ENCODE results near the gene KLRF1.
"Not testable (repeated sequence)": the region's sequence is repeated elsewhere in the genome, so short reads cannot be mapped to it uniquely, and the experiment has no call there.

KLRF1 gene

DNA sequence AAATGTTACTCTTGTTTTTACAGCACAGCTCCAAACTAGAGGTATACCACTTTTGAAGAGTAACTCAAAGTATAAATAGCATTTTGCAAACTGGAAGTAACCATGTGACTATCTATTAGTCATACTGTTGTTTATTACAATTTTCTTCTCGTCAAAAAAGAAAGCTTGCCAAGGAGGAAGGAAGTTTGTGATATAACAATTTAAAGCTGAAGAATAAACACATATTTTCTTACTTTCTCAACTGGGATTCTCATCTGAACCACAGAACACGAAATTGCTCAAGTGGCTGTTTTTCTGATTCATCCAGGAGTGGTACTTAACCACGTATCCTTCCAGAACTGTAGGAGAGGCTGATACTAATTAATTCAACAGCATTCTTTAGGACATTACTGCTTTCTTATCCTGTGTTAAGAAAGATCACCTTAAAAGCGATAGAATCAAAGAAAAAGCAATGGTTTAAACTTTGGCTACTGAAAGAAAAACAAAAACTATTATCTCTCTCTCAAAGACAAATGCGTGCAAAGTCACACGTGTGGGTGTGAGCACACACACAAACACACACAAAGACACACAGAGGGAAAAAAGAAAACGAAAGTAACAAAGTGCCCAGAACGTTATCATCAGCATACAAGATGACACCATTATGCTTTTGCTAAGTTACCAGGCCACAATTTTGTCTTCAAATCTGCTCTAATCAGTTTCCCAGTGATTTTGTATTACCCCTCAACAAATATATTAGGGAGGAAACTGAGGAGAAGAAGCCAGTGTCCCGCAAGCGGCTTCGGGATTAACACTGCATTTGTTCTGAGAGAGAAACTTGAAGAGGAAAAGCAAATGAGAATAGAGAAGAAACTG is 42.3 kb downstream of the KLRF1 start, which contains the start of gene CLEC2B:
CLEC2B (minus strand) TSS at position 48 of the 855 bp plus-strand sequence.
- in situ Hi-C loops (cut with HindIII; ENCODE audit: low sequenced_read_pairs): no loop called here
- peak; percentile 34 for DNase-seq (ENCODE audit: low read depth)
- no peak for TF ChIP-seq CTCF (IDR thresholded peaks at IDR 0.05; ENCODE audit: low read depth, low read length, missing control alignments)
- H3K4me3 ChIP-seq (ENCODE audit: low read depth, low read length): peak within 1 kb of the TSS; percentile 33

GRCh38 chr12:9870286-9870866 is 43.1 kb downstream of the KLRF1 start:
- in situ Hi-C loops (cut with HindIII; ENCODE audit: low sequenced_read_pairs): no loop called here
- no peak overlapping the region for H3K4me3 ChIP-seq (ENCODE audit: low read depth, low read length)
- no peak for TF ChIP-seq CTCF (IDR thresholded peaks at IDR 0.05; ENCODE audit: low read depth, low read length, missing control alignments)
- no peak for DNase-seq (ENCODE audit: low read depth)

GRCh38 chr12:9872162-9872561 is 44.9 kb downstream of the KLRF1 start:
- no peak for TF ChIP-seq CTCF (IDR thresholded peaks at IDR 0.05; ENCODE audit: low read depth, low read length, missing control alignments)
- H3K4me3 ChIP-seq (ENCODE audit: low read depth, low read length): no peak overlapping the region
- in situ Hi-C loops (cut with HindIII; ENCODE audit: low sequenced_read_pairs): no loop called here
- no peak for DNase-seq (ENCODE audit: low read depth)

DNA sequence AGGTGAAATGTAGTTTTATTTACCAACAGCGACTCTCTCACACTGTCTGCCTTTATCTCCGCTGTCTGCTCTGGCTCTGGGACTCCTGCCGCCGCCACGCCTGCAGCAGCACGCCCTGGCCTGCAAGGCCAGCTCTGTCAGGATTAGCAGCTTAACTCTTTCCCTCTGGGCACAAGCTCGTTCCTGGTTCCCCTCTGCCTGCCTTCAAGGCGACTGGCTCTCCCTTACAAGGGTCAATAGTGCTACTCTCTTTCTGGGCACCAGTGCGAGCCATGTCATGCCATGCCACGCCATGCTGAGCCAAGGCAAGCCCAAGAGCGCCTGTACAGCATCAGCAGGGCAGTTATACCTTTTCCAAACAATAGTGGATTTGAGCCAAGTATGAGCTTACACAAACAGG is 45.5 kb downstream of the KLRF1 start:
- TF ChIP-seq CTCF (IDR thresholded peaks at IDR 0.05; ENCODE audit: low read depth, low read length, missing control alignments): no peak
- H3K4me3 ChIP-seq (ENCODE audit: low read depth, low read length): no peak overlapping the region
- DNase-seq (ENCODE audit: low read depth): no peak
- in situ Hi-C loops (cut with HindIII; ENCODE audit: low sequenced_read_pairs): no loop called here

DNA sequence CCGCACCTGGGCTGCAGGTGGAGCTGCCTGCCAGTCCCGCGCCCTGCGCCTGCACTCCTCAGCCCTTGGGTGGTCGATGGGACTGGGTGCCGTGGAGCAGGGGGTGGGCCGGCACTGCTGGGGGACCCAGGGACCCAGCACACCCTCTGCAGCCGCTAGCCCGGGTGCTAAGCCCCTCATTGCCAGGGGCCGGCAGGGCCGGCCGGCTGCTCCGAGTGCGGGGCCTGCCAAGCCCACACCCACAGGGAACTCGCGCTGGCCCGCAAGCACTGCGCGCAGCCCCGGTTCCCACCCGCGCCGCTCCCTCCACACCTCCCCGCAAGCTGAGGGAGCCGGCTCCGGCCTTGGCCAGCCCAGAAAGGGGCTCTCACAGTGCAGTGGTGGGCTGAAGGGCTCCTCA is 48.8 kb downstream of the KLRF1 start:
- in situ Hi-C loops (cut with HindIII; ENCODE audit: low sequenced_read_pairs); H3K4me3 ChIP-seq (ENCODE audit: low read depth, low read length); DNase-seq (ENCODE audit: low read depth): not testable (repeated sequence)

- no peak overlapping the region for H3K4me3 ChIP-seq (ENCODE audit: low read depth, low read length)
- in situ Hi-C loops (cut with HindIII; ENCODE audit: low sequenced_read_pairs): no loop called here
- no peak for DNase-seq (ENCODE audit: low read depth)
- no peak for TF ChIP-seq CTCF (IDR thresholded peaks at IDR 0.05; ENCODE audit: low read depth, low read length, missing control alignments)
These were observed 53.3 kb downstream of the KLRF1 start for GRCh38 chr12:9880532-9881078.

GRCh38 chr12:9881246-9881645 is 54.0 kb downstream of the KLRF1 start, which contains the start of gene KLRF2:
Gene KLRF2 (plus strand): TSS chr12:9881489. CDS start chr12:9881596, 107 bp downstream.
- in situ Hi-C loops (cut with HindIII; ENCODE audit: low sequenced_read_pairs): no loop called here
- DNase-seq (ENCODE audit: low read depth): no peak
- H3K4me3 ChIP-seq (ENCODE audit: low read depth, low read length): no peak within 1 kb of the TSS
- TF ChIP-seq CTCF (IDR thresholded peaks at IDR 0.05; ENCODE audit: low read depth, low read length, missing control alignments): no peak
